Measurements from ENCODE around the gene RIPPLY1.

Gene RIPPLY1, protein sequence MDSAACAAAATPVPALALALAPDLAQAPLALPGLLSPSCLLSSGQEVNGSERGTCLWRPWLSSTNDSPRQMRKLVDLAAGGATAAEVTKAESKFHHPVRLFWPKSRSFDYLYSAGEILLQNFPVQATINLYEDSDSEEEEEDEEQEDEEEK

DNA sequence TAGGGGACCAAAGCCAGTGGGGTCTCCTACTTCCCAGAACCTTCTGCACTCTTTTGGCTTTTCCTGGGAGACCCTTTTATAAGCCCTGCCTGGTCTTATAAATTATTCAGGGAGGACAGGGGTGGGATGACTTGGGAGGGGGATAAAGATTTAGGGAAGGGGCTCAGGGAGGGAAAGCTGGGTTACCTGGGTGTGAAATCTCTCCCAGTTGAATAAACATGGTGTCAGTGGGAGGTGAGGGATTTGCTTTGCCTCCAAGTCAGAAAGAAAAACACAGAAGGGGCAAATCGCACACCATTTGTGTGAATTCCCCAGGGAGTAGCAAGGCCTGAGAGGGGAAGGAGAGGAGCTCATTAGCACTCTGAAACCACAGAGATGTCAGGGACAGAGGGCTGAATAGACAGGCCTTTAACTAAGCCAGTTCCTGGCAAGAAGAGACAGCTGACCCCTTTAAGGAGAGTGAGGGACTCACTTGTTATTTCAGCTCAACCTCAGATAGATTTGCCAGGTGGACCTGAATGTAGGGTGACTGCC lies at the start of gene RIPPLY1:
Gene RIPPLY1 (minus strand): TSS at position 51 of the 534 bp plus-strand sequence. CDS start 54 bp downstream, outside the sequence.
- Histone ChIP-seq H3K27ac (ENCODE audit: low read length) (no peak within 1 kb of the TSS), H3K4me3 (ENCODE audit: low read length in 2 of 2) (no peak within 1 kb of the TSS), H3K9ac (ENCODE audit: low read length in 2 of 2) (no peak within 1 kb of the TSS), H3K27me3 (ENCODE audit: control insufficient read depth in 1 of 2, insufficient read depth in 2 of 2, low read length in 2 of 2) (peaks cover 0 to 23% of the 10 kb centered on the region in 2 donors), H3K36me3 (ENCODE audit: control insufficient read depth in 2 of 2, insufficient read depth in 2 of 2, low read length in 2 of 2) (no peaks in the 10 kb centered on the region), H3K4me1 (ENCODE audit: control insufficient read depth, insufficient read depth, low read length) (peaks cover 7% of the 10 kb centered on the region), H3K9me3 (ENCODE audit: control insufficient read depth in 2 of 2, low read length in 2 of 2) (no peaks in the 10 kb centered on the region)

DNA sequence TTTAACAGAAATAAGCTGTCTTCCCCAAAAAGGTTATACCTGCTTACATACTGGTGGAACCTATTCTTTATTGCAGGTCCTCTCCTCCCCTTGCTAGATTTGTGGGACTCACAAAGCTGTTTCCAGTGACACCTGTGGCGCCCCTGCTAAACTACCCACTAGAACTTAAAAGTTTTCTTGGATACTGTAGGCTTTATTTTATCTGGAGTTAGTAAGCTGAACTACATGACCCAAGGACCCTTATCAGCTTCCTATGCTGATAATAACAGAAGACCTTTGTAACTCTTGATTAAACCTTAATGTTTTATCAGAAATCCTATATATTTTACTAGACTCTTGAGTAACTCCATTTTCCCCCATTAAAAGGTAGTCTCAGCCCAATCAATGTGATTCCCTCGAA lies 49.4 kb upstream of the RIPPLY1 start:
- no peak overlapping the region for H3K4me3 ChIP-seq (ENCODE audit: low read length in 2 of 2)
- no peak overlapping the region for H3K9ac ChIP-seq (ENCODE audit: low read length in 2 of 2)
- H3K27me3 ChIP-seq (ENCODE audit: control insufficient read depth in 1 of 2, insufficient read depth in 2 of 2, low read length in 2 of 2): peaks cover 0 to 7% of the 10 kb centered on the region in 2 donors
- H3K9me3 ChIP-seq (ENCODE audit: control insufficient read depth in 2 of 2, low read length in 2 of 2): no peaks in the 10 kb centered on the region
- peaks cover under 1 to 4% of the 10 kb centered on the region in 2 donors for H3K36me3 ChIP-seq (ENCODE audit: control insufficient read depth in 2 of 2, insufficient read depth in 2 of 2, low read length in 2 of 2)
- H3K4me1 ChIP-seq (ENCODE audit: control insufficient read depth, insufficient read depth, low read length): no peaks in the 10 kb centered on the region
- no peak overlapping the region for H3K27ac ChIP-seq (ENCODE audit: low read length)

DNA sequence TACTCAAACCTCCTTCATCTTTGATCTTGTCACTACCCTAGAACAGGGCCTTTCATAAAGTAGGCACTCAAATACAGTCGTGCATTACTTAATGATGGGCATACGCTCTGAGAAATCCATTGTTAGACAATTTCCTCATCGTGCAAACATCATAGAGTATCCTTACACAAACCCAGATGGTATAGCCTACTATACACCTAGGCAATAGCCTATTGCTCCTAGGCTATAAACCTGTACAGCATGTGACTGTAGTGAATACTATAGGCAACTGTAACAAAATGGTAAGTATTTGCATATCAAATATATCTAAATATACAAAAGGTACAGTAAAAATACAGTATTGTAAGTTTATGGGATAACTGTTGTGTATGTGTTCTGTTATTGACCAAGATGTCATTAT lies 48.9 kb upstream of the RIPPLY1 start:
- peaks cover 0 to 4% of the 10 kb centered on the region in 2 donors for H3K36me3 ChIP-seq (ENCODE audit: control insufficient read depth in 2 of 2, insufficient read depth in 2 of 2, low read length in 2 of 2)
- H3K9ac ChIP-seq (ENCODE audit: low read length in 2 of 2): no peak overlapping the region
- no peak overlapping the region for H3K27ac ChIP-seq (ENCODE audit: low read length)
- peaks cover 0 to 7% of the 10 kb centered on the region in 2 donors for H3K27me3 ChIP-seq (ENCODE audit: control insufficient read depth in 1 of 2, insufficient read depth in 2 of 2, low read length in 2 of 2)
- H3K4me3 ChIP-seq (ENCODE audit: low read length in 2 of 2): no peak overlapping the region
- no peaks in the 10 kb centered on the region for H3K4me1 ChIP-seq (ENCODE audit: control insufficient read depth, insufficient read depth, low read length)
- no peaks in the 10 kb centered on the region for H3K9me3 ChIP-seq (ENCODE audit: control insufficient read depth in 2 of 2, low read length in 2 of 2)

DNA sequence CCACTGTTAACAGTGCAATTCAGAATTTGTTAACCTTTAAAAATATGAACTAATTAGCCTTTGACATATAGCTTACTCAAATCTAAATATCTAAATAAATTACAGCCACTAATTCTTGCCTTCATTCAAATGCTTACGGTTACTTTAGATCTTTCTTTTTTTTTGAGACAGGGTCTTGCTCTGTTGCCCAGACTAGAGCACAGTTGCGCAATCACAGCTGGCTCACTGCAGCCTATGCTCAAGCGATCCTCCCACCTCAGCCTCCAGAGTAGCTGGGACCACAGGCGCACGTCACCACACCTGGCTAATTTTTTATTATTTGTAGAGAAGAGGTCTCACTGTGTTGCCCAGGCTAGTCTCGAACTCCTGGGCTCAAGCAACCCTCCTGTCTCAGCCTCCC lies 48.1 kb upstream of the RIPPLY1 start:
- peaks cover 0 to 4% of the 10 kb centered on the region in 2 donors for H3K36me3 ChIP-seq (ENCODE audit: control insufficient read depth in 2 of 2, insufficient read depth in 2 of 2, low read length in 2 of 2)
- H3K9me3 ChIP-seq (ENCODE audit: control insufficient read depth in 2 of 2, low read length in 2 of 2): no peaks in the 10 kb centered on the region
- H3K4me1 ChIP-seq (ENCODE audit: control insufficient read depth, insufficient read depth, low read length): no peaks in the 10 kb centered on the region
- no peak overlapping the region for H3K27ac ChIP-seq (ENCODE audit: low read length)
- H3K4me3 ChIP-seq (ENCODE audit: low read length in 2 of 2): no peak overlapping the region
- H3K27me3 ChIP-seq (ENCODE audit: control insufficient read depth in 1 of 2, insufficient read depth in 2 of 2, low read length in 2 of 2): peaks cover 0 to 7% of the 10 kb centered on the region in 2 donors
- H3K9ac ChIP-seq (ENCODE audit: low read length in 2 of 2): no peak overlapping the region

DNA sequence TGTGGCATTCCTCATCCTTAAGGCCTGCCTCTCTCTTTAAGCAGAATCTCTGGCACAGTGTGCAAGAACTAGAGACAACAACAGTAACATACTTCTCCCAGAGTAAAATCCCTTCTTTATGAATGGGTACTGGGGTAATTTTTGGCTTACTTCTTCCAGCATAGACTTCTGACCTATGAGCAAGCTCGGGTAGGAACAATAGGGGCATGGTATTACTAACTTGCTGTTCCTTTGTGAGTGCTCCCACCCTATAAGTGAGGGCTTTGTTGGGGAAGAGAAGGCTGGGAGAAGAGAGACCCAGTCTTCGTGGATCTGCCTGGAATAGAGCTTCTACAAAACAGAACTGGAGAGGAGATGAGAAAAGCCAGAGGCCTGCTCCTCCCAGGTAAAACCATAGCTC lies 47.2 kb upstream of the RIPPLY1 start:
- Histone ChIP-seq H3K27me3 (ENCODE audit: control insufficient read depth in 1 of 2, insufficient read depth in 2 of 2, low read length in 2 of 2) (peaks cover 0 to 7% of the 10 kb centered on the region in 2 donors), H3K4me1 (ENCODE audit: control insufficient read depth, insufficient read depth, low read length) (no peaks in the 10 kb centered on the region), H3K36me3 (ENCODE audit: control insufficient read depth in 2 of 2, insufficient read depth in 2 of 2, low read length in 2 of 2) (peaks cover 0 to 4% of the 10 kb centered on the region in 2 donors), H3K27ac (ENCODE audit: low read length) (no peak overlapping the region), H3K4me3 (ENCODE audit: low read length in 2 of 2) (no peak overlapping the region), H3K9ac (ENCODE audit: low read length in 2 of 2) (no peak overlapping the region), H3K9me3 (ENCODE audit: control insufficient read depth in 2 of 2, low read length in 2 of 2) (no peaks in the 10 kb centered on the region)

DNA sequence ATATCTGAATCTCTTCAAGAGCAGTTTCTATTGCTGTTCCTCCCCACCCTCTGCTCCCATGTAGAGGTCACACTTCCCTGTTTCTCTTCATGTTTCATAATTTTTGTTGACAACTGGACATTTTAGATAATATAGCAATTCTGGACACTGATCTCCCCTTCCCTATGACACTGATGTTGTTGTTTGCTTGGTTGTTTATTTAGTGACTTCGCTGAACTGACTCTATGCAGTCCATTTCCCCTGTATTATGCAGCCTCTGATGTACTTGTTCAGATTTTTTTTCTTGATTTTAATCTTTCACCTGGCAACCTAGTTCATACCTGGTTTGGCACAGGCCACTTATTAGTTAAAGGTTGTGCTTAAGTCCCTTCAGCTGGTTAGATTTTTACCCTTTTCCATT lies 46.2 kb upstream of the RIPPLY1 start:
- H3K9ac ChIP-seq (ENCODE audit: low read length in 2 of 2): no peak overlapping the region
- H3K4me1 ChIP-seq (ENCODE audit: control insufficient read depth, insufficient read depth, low read length): no peaks in the 10 kb centered on the region
- no peak overlapping the region for H3K27ac ChIP-seq (ENCODE audit: low read length)
- H3K27me3 ChIP-seq (ENCODE audit: control insufficient read depth in 1 of 2, insufficient read depth in 2 of 2, low read length in 2 of 2): peaks cover 0 to 5% of the 10 kb centered on the region in 2 donors
- H3K36me3 ChIP-seq (ENCODE audit: control insufficient read depth in 2 of 2, insufficient read depth in 2 of 2, low read length in 2 of 2): peaks cover 0 to 4% of the 10 kb centered on the region in 2 donors
- H3K4me3 ChIP-seq (ENCODE audit: low read length in 2 of 2): no peak overlapping the region
- no peaks in the 10 kb centered on the region for H3K9me3 ChIP-seq (ENCODE audit: control insufficient read depth in 2 of 2, low read length in 2 of 2)

DNA sequence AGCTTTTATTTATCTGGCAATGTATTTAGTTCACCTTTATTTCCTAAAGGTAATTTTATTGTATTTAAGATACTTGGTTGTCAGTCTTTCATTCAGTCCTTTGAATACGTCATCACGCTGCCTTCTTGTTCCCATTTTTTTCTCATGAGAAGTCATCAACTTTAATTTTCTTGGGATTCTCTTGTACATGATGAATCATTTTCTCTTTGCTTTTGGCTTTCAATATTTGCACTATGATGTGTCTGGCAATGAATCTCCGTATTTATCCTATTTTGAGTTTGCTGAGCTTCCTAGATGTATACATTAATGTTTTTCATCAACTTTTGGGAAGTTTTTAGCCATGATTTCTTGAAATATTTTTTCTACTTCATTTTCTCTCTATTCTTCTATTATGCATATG lies 45.5 kb upstream of the RIPPLY1 start:
- Histone ChIP-seq H3K9ac (ENCODE audit: low read length in 2 of 2) (no peak overlapping the region), H3K9me3 (ENCODE audit: control insufficient read depth in 2 of 2, low read length in 2 of 2) (no peaks in the 10 kb centered on the region), H3K4me3 (ENCODE audit: low read length in 2 of 2) (no peak overlapping the region), H3K4me1 (ENCODE audit: control insufficient read depth, insufficient read depth, low read length) (no peaks in the 10 kb centered on the region), H3K27me3 (ENCODE audit: control insufficient read depth in 1 of 2, insufficient read depth in 2 of 2, low read length in 2 of 2) (peaks cover 0 to 5% of the 10 kb centered on the region in 2 donors), H3K27ac (ENCODE audit: low read length) (no peak overlapping the region), H3K36me3 (ENCODE audit: control insufficient read depth in 2 of 2, insufficient read depth in 2 of 2, low read length in 2 of 2) (peaks cover 0 to 2% of the 10 kb centered on the region in 2 donors)

DNA sequence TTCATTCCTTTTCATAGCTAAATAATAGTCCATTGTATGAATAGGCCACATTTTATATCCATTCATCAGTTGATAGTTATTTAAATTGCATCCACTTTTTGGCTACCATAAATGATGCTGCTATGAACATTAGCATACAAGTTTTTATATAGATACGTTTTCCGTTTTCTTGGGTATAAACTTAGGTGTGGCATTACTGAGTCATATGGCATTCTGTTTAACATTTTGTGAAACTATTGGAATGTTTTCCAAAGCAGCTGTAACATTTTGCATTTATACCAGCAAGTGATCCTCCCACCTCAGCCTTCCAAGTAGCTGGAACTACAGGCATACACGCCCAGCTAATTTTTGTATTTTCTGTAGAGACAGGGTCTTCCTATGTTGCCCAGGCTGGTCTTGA lies 43.3 kb upstream of the RIPPLY1 start:
- Histone ChIP-seq H3K4me3 (ENCODE audit: low read length in 2 of 2) (no peak overlapping the region), H3K9me3 (ENCODE audit: control insufficient read depth in 2 of 2, low read length in 2 of 2) (no peaks in the 10 kb centered on the region), H3K36me3 (ENCODE audit: control insufficient read depth in 2 of 2, insufficient read depth in 2 of 2, low read length in 2 of 2) (peaks cover 2 to 13% of the 10 kb centered on the region in 2 donors), H3K27ac (ENCODE audit: low read length) (no peak overlapping the region), H3K4me1 (ENCODE audit: control insufficient read depth, insufficient read depth, low read length) (no peaks in the 10 kb centered on the region), H3K27me3 (ENCODE audit: control insufficient read depth in 1 of 2, insufficient read depth in 2 of 2, low read length in 2 of 2) (peaks cover 0 to 5% of the 10 kb centered on the region in 2 donors), H3K9ac (ENCODE audit: low read length in 2 of 2) (no peak overlapping the region)

DNA sequence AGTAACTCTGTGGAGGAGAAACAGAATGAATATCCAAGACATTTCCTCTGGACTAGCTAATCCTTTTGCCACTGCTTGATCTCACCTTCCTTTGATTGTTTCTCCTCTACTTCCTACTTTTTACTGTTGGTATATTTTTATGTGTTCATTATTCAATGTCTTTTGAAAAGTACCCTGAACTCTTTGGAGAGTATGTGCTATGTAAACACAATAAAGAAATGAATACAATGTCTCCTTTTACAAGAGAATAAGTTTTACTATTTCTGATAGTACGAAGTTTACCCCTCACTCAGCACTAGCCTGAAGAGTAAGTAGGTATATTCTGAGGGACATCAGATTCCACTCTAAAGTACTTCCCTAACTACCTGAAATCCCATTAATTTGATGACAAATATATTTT lies 36.9 kb upstream of the RIPPLY1 start:
- H3K9me3 ChIP-seq (ENCODE audit: control insufficient read depth in 2 of 2, low read length in 2 of 2): no peaks in the 10 kb centered on the region
- peaks cover 3 to 20% of the 10 kb centered on the region in 2 donors for H3K36me3 ChIP-seq (ENCODE audit: control insufficient read depth in 2 of 2, insufficient read depth in 2 of 2, low read length in 2 of 2)
- no peaks in the 10 kb centered on the region for H3K4me1 ChIP-seq (ENCODE audit: control insufficient read depth, insufficient read depth, low read length)
- no peak overlapping the region for H3K9ac ChIP-seq (ENCODE audit: low read length in 2 of 2)
- no peak overlapping the region for H3K27ac ChIP-seq (ENCODE audit: low read length)
- H3K27me3 ChIP-seq (ENCODE audit: control insufficient read depth in 1 of 2, insufficient read depth in 2 of 2, low read length in 2 of 2): peaks cover 0 to 11% of the 10 kb centered on the region in 2 donors
- H3K4me3 ChIP-seq (ENCODE audit: low read length in 2 of 2): no peak overlapping the region

DNA sequence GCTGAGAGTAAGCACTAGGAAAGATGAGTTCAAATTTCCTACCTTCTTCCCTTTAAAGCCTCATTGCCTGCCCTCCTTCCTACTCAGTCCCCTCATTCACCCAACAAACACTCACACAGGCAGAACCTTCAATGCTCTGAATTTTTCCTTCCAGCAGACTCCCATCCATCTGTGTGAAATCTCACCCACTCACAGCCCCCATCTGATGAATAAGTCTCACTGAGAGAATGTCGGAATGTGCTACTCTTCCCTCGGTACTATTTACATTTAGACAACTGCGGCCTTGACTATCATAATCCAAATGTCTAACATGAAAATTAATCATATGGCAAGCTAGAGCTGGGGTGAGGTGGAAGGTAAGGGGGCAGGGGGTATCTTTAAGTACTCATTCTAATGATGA lies 36.4 kb upstream of the RIPPLY1 start:
- Histone ChIP-seq H3K9me3 (ENCODE audit: control insufficient read depth in 2 of 2, low read length in 2 of 2) (no peaks in the 10 kb centered on the region), H3K36me3 (ENCODE audit: control insufficient read depth in 2 of 2, insufficient read depth in 2 of 2, low read length in 2 of 2) (peaks cover 3 to 20% of the 10 kb centered on the region in 2 donors), H3K4me1 (ENCODE audit: control insufficient read depth, insufficient read depth, low read length) (no peaks in the 10 kb centered on the region), H3K27ac (ENCODE audit: low read length) (no peak overlapping the region), H3K4me3 (ENCODE audit: low read length in 2 of 2) (no peak overlapping the region), H3K27me3 (ENCODE audit: control insufficient read depth in 1 of 2, insufficient read depth in 2 of 2, low read length in 2 of 2) (peaks cover 0 to 11% of the 10 kb centered on the region in 2 donors), H3K9ac (ENCODE audit: low read length in 2 of 2) (no peak overlapping the region)

DNA sequence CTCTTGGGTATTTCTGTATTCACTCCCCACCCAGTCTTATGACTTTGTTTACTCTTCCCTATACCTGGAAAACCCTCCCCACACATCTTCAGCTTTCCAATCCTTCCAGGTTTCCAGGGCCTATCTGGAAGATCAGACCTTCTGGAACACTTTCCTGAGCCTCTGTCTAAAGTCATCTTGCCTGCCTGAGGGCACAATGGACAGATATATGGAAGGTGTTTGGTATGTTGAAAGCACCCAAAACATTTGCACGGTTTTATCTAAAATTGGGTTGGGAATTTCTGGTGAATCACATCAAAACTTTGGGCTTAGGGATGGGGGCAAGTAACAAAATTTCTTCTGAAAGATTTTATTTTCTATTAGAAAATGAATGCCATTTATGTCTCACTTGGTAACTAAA lies 33.1 kb upstream of the RIPPLY1 start:
- peaks cover 3 to 5% of the 10 kb centered on the region in 2 donors for H3K36me3 ChIP-seq (ENCODE audit: control insufficient read depth in 2 of 2, insufficient read depth in 2 of 2, low read length in 2 of 2)
- no peaks in the 10 kb centered on the region for H3K9me3 ChIP-seq (ENCODE audit: control insufficient read depth in 2 of 2, low read length in 2 of 2)
- H3K9ac ChIP-seq (ENCODE audit: low read length in 2 of 2): no peak overlapping the region
- peaks cover 0 to 15% of the 10 kb centered on the region in 2 donors for H3K27me3 ChIP-seq (ENCODE audit: control insufficient read depth in 1 of 2, insufficient read depth in 2 of 2, low read length in 2 of 2)
- no peaks in the 10 kb centered on the region for H3K4me1 ChIP-seq (ENCODE audit: control insufficient read depth, insufficient read depth, low read length)
- H3K27ac ChIP-seq (ENCODE audit: low read length): no peak overlapping the region
- no peak overlapping the region for H3K4me3 ChIP-seq (ENCODE audit: low read length in 2 of 2)

Measured in stomach smooth muscle (tissue), 2 donors.